ENCODE results near the gene FAM24B.

DNA sequence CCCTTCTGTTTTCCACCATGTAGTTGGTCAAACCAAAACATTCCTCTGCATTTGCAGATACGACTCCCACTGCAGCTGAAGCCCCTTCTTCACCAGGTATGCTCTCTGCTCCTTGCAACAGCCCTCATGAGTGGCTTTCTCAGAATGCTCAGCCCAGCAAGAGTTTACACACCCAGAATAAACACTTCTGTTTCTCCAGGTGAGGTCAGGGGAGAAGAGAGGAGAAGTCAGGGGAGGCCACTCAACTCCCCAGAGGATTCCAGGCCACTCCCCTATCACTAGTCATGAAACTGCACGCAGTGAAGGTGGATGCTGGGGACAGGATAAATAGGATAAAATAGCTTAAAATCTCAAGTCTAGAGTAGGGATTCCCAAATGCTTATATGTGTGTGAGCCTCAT lies 64.9 kb downstream of the FAM24B start:
- TF ChIP-seq EP300 (IDR thresholded peaks at IDR 0.05; ENCODE audit: low read depth) (no peak), POLR2A (IDR thresholded peaks at IDR 0.05) (no peak), POLR2AphosphoS5 (IDR thresholded peaks at IDR 0.05) (no peak)
- TF ChIP-seq, protein P1, sequence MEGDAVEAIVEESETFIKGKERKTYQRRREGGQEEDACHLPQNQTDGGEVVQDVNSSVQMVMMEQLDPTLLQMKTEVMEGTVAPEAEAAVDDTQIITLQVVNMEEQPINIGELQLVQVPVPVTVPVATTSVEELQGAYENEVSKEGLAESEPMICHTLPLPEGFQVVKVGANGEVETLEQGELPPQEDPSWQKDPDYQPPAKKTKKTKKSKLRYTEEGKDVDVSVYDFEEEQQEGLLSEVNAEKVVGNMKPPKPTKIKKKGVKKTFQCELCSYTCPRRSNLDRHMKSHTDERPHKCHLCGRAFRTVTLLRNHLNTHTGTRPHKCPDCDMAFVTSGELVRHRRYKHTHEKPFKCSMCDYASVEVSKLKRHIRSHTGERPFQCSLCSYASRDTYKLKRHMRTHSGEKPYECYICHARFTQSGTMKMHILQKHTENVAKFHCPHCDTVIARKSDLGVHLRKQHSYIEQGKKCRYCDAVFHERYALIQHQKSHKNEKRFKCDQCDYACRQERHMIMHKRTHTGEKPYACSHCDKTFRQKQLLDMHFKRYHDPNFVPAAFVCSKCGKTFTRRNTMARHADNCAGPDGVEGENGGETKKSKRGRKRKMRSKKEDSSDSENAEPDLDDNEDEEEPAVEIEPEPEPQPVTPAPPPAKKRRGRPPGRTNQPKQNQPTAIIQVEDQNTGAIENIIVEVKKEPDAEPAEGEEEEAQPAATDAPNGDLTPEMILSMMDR (IDR thresholded peaks at IDR 0.05): no peak

Measured in transverse colon (tissue), 4 donors.